ENCODE results near the gene MAP3K3.

Gene MAP3K3

DNA sequence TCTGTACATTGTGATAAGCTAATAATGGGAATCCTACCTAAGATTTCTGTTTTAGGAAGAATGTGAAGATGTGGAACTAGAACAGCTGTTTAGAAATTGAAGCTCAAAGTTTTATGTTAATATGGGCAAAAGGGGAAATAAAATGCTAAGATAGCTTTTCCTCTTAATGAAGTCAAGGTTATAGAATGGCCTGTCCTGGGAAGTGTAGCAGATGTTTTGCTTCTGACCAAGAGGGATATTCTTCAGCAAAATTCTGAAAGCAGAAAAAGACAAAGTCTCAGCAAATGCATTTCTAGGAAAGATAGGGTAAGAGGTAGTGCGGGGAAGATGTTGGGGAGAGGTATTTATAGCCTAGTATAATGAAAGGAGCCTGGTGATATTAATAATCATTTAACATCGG lies 13.1 kb downstream of the MAP3K3 start:
- no peak overlapping the region for H3K9ac ChIP-seq (ENCODE audit: low read length)
- peaks cover 12% of the 10 kb centered on the region; the same call in 1 of the 2 replicates for H3K36me3 ChIP-seq (ENCODE audit: control insufficient read depth, insufficient read depth, low read length)
- no peak overlapping the region for H3K4me3 ChIP-seq (ENCODE audit: low read depth, low read length)
- no peaks in the 10 kb centered on the region for H3K9me3 ChIP-seq (ENCODE audit: control insufficient read depth, insufficient read depth, low read depth, low read length)
- H3K27ac ChIP-seq (ENCODE audit: low read depth, low read length): no peak overlapping the region
- no peaks in the 10 kb centered on the region for H3K27me3 ChIP-seq (ENCODE audit: control insufficient read depth, insufficient read depth, low read length)
- H3K4me1 ChIP-seq (ENCODE audit: control insufficient read depth, insufficient read depth, low read length): peaks cover 37% of the 10 kb centered on the region

DNA sequence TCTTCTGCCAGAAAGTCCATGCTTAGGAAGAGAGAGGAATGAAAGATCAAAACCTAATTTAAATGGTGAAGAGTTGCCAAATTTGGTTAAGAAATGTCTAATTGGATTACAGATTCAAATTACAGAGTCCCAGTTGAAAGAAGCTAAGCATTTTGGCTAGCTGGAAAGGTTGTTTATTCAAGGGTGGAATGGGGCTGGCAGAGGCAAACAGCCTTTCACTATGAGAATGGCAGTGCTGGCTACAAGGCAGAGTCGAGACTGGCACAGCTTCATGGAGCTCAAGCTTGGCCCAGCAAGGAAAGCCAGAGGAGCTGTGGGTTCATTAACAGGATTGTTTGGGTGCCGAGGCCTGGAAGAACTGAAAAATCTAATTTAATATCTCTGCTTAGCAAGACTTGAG lies 13.6 kb downstream of the MAP3K3 start:
- Histone ChIP-seq H3K27me3 (ENCODE audit: control insufficient read depth, insufficient read depth, low read length) (no peaks in the 10 kb centered on the region), H3K4me1 (ENCODE audit: control insufficient read depth, insufficient read depth, low read length) (peaks cover 35% of the 10 kb centered on the region), H3K4me3 (ENCODE audit: low read depth, low read length) (no peak overlapping the region), H3K9me3 (ENCODE audit: control insufficient read depth, insufficient read depth, low read depth, low read length) (no peaks in the 10 kb centered on the region), H3K27ac (ENCODE audit: low read depth, low read length) (no peak overlapping the region), H3K9ac (ENCODE audit: low read length) (no peak overlapping the region), H3K36me3 (ENCODE audit: control insufficient read depth, insufficient read depth, low read length) (peaks cover 12% of the 10 kb centered on the region; the same call in 1 of the 2 replicates)

DNA sequence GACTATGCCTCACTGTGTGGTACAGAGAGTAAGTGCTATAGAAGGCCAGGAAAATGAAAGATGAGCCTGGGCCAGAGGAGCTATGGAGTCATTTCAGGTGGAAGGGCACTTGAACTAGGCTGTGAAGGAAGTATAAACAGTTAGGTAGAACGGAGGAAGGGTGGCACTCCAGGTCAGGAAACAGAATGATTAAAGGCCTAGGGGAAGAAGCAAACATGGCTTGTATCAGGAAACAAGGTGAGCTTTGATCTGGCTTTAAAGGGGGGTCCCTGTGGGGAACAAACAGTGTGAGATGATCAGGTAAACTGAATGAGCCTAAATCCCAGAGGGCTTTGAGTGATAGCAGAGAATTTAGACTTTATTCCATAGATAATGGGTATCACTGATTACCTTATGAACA lies 16.9 kb downstream of the MAP3K3 start:
- H3K36me3 ChIP-seq (ENCODE audit: control insufficient read depth, insufficient read depth, low read length): peaks cover 12% of the 10 kb centered on the region; the same call in 1 of the 2 replicates
- H3K9me3 ChIP-seq (ENCODE audit: control insufficient read depth, insufficient read depth, low read depth, low read length): no peaks in the 10 kb centered on the region
- H3K4me1 ChIP-seq (ENCODE audit: control insufficient read depth, insufficient read depth, low read length): peaks cover 8% of the 10 kb centered on the region
- no peak overlapping the region for H3K9ac ChIP-seq (ENCODE audit: low read length)
- H3K27me3 ChIP-seq (ENCODE audit: control insufficient read depth, insufficient read depth, low read length): no peaks in the 10 kb centered on the region
- H3K4me3 ChIP-seq (ENCODE audit: low read depth, low read length): no peak overlapping the region
- no peak overlapping the region for H3K27ac ChIP-seq (ENCODE audit: low read depth, low read length)

DNA sequence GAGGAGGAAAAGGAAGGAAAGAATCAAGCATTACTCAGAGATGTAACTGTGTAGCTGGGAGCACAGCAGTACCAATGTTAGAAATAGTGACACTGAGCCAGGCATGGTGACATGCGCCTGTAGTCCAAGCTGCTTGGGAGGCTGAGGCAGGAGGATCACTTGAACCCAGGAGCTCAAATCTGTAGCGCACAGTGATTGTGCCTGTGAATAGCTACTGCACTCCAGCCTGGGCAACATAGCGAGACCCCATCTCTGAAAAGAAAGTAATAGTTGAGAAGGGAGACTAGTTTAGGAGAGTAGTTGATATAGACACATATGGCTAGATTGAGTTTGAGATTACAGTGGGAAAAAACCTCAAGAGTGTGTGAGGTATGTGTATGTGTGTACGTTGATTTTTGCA lies 17.8 kb downstream of the MAP3K3 start:
- H3K4me1 ChIP-seq (ENCODE audit: control insufficient read depth, insufficient read depth, low read length): no peaks in the 10 kb centered on the region
- H3K36me3 ChIP-seq (ENCODE audit: control insufficient read depth, insufficient read depth, low read length): peaks cover 12% of the 10 kb centered on the region; the same call in 1 of the 2 replicates
- no peak overlapping the region for H3K4me3 ChIP-seq (ENCODE audit: low read depth, low read length)
- no peak overlapping the region for H3K9ac ChIP-seq (ENCODE audit: low read length)
- no peak overlapping the region for H3K27ac ChIP-seq (ENCODE audit: low read depth, low read length)
- H3K9me3 ChIP-seq (ENCODE audit: control insufficient read depth, insufficient read depth, low read depth, low read length): no peaks in the 10 kb centered on the region
- no peaks in the 10 kb centered on the region for H3K27me3 ChIP-seq (ENCODE audit: control insufficient read depth, insufficient read depth, low read length)

DNA sequence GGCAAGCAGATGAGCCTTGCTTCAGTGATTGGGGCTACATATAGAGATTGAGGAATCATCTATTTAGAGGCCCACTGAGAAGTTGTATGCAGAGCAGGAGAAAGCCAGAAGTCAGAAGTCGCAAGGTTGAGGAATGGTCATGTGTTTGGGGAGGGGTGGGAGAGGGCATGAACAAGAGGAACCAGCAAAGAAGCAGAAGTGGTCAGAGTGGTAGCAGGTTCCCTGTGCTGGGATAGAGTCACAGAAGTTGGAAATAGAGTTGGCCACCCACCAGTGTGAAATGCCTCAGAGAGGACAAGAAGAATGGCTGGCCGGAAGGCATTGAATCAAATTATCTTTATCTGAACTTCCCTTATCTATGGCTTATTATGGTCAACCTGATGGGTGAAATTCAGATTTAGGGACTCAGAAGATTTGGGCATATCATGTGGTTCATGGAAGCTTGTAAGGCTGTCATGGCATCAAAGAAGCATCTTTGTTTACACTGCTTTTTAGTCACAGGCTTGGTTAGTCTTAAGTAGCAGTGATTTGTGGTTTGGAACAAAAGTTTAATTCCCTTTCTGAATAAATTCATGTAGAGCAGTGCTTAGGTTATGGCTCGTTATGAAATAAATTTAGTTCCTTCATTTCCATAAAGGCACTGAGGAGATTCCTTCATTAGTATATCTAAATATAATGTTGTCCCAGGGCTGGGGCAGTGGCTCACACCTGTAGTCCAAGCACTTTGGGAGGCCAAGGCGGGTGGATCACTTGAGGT lies 19.7 kb downstream of the MAP3K3 start:
- H3K4me3 ChIP-seq (ENCODE audit: low read depth, low read length): no peak overlapping the region
- H3K27ac ChIP-seq (ENCODE audit: low read depth, low read length): no peak overlapping the region
- H3K9me3 ChIP-seq (ENCODE audit: control insufficient read depth, insufficient read depth, low read depth, low read length): no peaks in the 10 kb centered on the region
- peaks cover 2% of the 10 kb centered on the region for H3K4me1 ChIP-seq (ENCODE audit: control insufficient read depth, insufficient read depth, low read length)
- no peaks in the 10 kb centered on the region for H3K27me3 ChIP-seq (ENCODE audit: control insufficient read depth, insufficient read depth, low read length)
- H3K9ac ChIP-seq (ENCODE audit: low read length): no peak overlapping the region
- peaks cover 14% of the 10 kb centered on the region; the same call in 1 of the 2 replicates for H3K36me3 ChIP-seq (ENCODE audit: control insufficient read depth, insufficient read depth, low read length)

DNA sequence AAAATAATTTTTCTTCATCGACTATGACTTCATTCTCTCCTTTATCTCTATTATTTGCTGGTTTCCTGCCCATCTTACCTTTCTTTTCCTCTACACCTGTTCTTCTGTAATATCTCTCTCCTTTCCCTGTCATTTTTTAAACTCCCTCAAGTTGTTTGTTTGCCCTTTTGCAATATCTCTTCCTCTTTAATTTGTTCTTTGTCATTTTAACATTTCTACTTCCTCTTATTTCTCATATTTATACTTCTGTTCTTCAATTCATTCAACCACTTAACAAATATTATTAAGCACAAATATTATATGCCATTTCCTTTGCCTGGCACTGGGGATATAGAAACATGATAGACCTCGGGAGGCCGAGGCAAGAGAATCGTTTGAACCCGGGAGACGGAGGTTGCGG lies 22.6 kb downstream of the MAP3K3 start:
- Histone ChIP-seq H3K27me3 (ENCODE audit: control insufficient read depth, insufficient read depth, low read length) (no peaks in the 10 kb centered on the region), H3K4me1 (ENCODE audit: control insufficient read depth, insufficient read depth, low read length) (peaks cover 17% of the 10 kb centered on the region), H3K27ac (ENCODE audit: low read depth, low read length) (no peak overlapping the region), H3K9ac (ENCODE audit: low read length) (no peak overlapping the region), H3K4me3 (ENCODE audit: low read depth, low read length) (no peak overlapping the region), H3K36me3 (ENCODE audit: control insufficient read depth, insufficient read depth, low read length) (peaks cover 10% of the 10 kb centered on the region; the same call in 1 of the 2 replicates), H3K9me3 (ENCODE audit: control insufficient read depth, insufficient read depth, low read depth, low read length) (no peaks in the 10 kb centered on the region)

DNA sequence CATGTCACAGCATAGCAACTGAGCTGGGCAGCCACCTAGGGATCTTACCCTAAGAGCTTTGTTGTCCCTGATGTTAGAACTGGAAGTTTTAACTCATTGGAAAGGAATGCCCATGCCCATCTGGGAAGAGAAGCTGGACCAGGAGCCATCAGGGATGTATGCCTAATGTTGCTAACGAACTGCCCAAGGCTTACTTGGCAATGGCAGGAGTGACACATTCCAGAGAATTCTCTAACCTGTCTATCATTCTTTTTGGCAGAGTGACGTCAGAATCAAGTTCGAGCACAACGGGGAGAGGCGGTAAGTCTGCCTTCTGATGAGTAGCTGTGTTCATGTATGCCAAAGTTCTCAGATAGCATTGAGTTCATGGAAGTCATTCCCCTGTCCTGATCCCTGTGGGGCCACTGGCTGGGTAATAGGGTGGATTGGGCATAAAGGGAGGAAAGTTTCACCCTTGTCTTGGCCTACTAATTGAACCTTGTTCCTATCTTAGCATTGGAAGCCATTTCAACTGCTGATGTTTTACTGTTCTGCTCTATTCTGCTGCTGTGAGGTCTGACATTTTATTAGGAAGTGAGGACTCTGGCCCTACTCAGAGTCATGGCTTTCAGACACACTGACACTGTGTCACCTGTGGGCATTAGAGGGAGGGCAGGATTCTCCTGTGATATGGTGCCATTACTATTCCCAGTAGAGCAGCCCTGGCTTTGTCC lies 23.7 kb downstream of the MAP3K3 start:
- H3K9ac ChIP-seq (ENCODE audit: low read length): no peak overlapping the region
- no peaks in the 10 kb centered on the region for H3K27me3 ChIP-seq (ENCODE audit: control insufficient read depth, insufficient read depth, low read length)
- no peaks in the 10 kb centered on the region for H3K9me3 ChIP-seq (ENCODE audit: control insufficient read depth, insufficient read depth, low read depth, low read length)
- no peak overlapping the region for H3K27ac ChIP-seq (ENCODE audit: low read depth, low read length)
- peaks cover 10% of the 10 kb centered on the region; the same call in 1 of the 2 replicates for H3K36me3 ChIP-seq (ENCODE audit: control insufficient read depth, insufficient read depth, low read length)
- no peak overlapping the region for H3K4me3 ChIP-seq (ENCODE audit: low read depth, low read length)
- H3K4me1 ChIP-seq (ENCODE audit: control insufficient read depth, insufficient read depth, low read length): peaks cover 17% of the 10 kb centered on the region

DNA sequence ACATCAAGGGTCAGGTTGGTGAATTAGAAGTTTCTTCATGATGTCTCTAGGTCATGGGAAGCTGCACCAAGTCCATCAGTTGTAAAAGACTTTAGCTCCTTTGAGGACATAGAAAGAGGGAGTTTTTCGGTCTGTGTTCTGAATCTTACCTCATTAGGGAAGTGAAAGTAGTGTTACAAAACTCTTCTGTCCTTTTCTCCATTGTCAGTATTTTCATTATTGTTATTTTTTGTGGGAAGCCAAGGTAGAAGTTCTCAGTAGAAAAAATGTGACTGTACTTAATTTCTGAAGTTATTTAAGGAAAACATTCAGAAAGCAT lies 24.2 kb downstream of the MAP3K3 start:
- Histone ChIP-seq H3K9me3 (ENCODE audit: control insufficient read depth, insufficient read depth, low read depth, low read length) (no peaks in the 10 kb centered on the region), H3K27ac (ENCODE audit: low read depth, low read length) (no peak overlapping the region), H3K27me3 (ENCODE audit: control insufficient read depth, insufficient read depth, low read length) (no peaks in the 10 kb centered on the region), H3K9ac (ENCODE audit: low read length) (no peak overlapping the region), H3K4me3 (ENCODE audit: low read depth, low read length) (no peak overlapping the region), H3K4me1 (ENCODE audit: control insufficient read depth, insufficient read depth, low read length) (peaks cover 17% of the 10 kb centered on the region), H3K36me3 (ENCODE audit: control insufficient read depth, insufficient read depth, low read length) (peaks cover 10% of the 10 kb centered on the region; the same call in 1 of the 2 replicates)

DNA sequence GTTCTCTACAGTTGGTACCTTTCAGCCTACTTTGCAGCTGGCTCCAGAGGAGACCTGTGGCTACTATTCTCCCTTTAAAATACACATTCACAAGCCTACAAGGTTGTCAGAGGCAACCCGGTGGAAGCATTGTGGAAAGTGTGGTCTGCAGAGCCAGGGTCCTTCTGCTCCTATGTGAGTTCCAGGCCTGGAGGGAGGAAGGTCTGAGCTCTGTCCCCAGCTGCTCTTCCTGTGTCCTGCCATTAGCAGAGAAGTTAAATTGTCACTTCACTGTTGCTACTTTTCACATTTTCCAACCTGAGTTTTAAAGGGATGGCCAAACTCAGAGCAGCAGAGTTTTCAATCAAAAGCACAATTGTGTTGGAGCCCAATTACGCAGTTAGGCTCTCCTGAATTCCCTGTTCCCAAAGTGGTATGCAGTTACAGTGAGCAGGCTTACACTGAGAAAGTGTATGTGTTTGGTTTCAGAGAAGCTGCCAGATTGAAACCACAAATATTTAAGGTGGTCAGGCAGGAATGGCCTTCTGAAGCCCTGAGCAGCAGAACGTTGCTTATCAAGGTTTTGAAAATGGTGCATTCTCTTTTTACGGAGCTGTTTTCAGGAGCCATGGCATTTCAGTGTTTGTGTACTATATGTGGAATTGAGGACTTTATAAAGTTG lies 25.0 kb downstream of the MAP3K3 start:
- H3K36me3 ChIP-seq (ENCODE audit: control insufficient read depth, insufficient read depth, low read length): peaks cover 12% of the 10 kb centered on the region; the same call in 1 of the 2 replicates
- H3K27me3 ChIP-seq (ENCODE audit: control insufficient read depth, insufficient read depth, low read length): no peaks in the 10 kb centered on the region
- peak overlapping the region; percentile 24; the same call in 1 of the 2 replicates for H3K27ac ChIP-seq (ENCODE audit: low read depth, low read length)
- H3K4me3 ChIP-seq (ENCODE audit: low read depth, low read length): no peak overlapping the region
- no peaks in the 10 kb centered on the region for H3K9me3 ChIP-seq (ENCODE audit: control insufficient read depth, insufficient read depth, low read depth, low read length)
- peak overlapping the region; percentile 18 for H3K9ac ChIP-seq (ENCODE audit: low read length)
- H3K4me1 ChIP-seq (ENCODE audit: control insufficient read depth, insufficient read depth, low read length): peaks cover 17% of the 10 kb centered on the region

DNA sequence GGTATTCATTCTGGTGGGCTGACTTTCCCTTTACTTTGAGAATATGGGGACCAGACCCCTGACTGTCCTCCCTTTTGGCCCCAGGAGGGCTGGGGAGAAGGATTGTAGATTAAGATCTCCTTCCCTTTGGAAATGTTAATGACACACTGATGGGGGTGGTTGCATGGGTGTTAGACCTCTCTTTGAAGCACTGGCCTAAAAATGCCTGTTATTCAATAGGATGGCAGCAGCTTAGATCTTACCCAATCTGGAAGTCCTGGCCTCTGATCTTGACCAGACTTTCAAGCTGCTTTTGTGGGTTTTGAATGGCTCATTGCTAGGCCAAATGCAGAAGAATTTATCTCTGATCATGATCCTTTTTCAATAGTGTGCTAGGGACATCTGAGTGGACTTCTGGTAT lies 25.7 kb downstream of the MAP3K3 start:
- no peak overlapping the region for H3K4me3 ChIP-seq (ENCODE audit: low read depth, low read length)

DNA sequence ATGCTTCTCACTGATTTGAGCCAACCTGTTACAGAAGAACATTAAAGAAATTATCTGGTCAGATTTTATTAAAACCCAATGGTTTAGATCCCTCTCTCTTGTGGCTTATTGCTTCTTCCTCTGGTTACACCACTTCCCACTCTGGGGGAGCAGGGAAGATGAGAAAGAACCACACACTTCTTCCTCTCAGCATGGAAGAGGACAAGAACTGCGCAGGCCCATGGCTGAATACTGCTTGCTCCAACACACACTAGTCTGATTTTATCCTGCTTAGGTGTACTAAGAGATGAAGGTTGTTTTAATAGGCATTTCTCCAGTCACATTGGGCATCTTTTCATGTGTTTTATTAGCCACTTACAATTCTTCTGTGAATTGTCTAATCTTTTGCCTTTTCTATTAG lies 27.6 kb downstream of the MAP3K3 start:
- peaks cover 17% of the 10 kb centered on the region for H3K4me1 ChIP-seq (ENCODE audit: control insufficient read depth, insufficient read depth, low read length)
- no peak overlapping the region for H3K4me3 ChIP-seq (ENCODE audit: low read depth, low read length)
- H3K9ac ChIP-seq (ENCODE audit: low read length): no peak overlapping the region
- no peak overlapping the region for H3K27ac ChIP-seq (ENCODE audit: low read depth, low read length)
- H3K36me3 ChIP-seq (ENCODE audit: control insufficient read depth, insufficient read depth, low read length): peaks cover 35% of the 10 kb centered on the region
- no peaks in the 10 kb centered on the region for H3K27me3 ChIP-seq (ENCODE audit: control insufficient read depth, insufficient read depth, low read length)
- H3K9me3 ChIP-seq (ENCODE audit: control insufficient read depth, insufficient read depth, low read depth, low read length): no peaks in the 10 kb centered on the region

More for the DNA sequence above, 25.7 kb downstream of the MAP3K3 start:
- peaks cover 17% of the 10 kb centered on the region for H3K4me1 ChIP-seq (ENCODE audit: control insufficient read depth, insufficient read depth, low read length)
- H3K27me3 ChIP-seq (ENCODE audit: control insufficient read depth, insufficient read depth, low read length): no peaks in the 10 kb centered on the region
- H3K27ac ChIP-seq (ENCODE audit: low read depth, low read length): no peak overlapping the region
- H3K36me3 ChIP-seq (ENCODE audit: control insufficient read depth, insufficient read depth, low read length): peaks cover 19% of the 10 kb centered on the region
- H3K9me3 ChIP-seq (ENCODE audit: control insufficient read depth, insufficient read depth, low read depth, low read length): no peaks in the 10 kb centered on the region
- H3K9ac ChIP-seq (ENCODE audit: low read length): no peak overlapping the region
